GM21723 (cell line): ENCODE data around the gene ARRB1.
"Not testable (repeated sequence)": the region's sequence is repeated elsewhere in the genome, so short reads cannot be mapped to it uniquely, and the experiment has no call there.

ENCODE experiments used
- ATAC-seq: cut with Tn5 transposase; IDR thresholded peaks from one replicate; pipeline ENCODE4 v1.9.1; 2021; ENCODE audit warnings: mild to moderate bottlenecking, moderate library complexity; ENCODE audit not compliant: unreplicated experiment

Gene ARRB1

DNA sequence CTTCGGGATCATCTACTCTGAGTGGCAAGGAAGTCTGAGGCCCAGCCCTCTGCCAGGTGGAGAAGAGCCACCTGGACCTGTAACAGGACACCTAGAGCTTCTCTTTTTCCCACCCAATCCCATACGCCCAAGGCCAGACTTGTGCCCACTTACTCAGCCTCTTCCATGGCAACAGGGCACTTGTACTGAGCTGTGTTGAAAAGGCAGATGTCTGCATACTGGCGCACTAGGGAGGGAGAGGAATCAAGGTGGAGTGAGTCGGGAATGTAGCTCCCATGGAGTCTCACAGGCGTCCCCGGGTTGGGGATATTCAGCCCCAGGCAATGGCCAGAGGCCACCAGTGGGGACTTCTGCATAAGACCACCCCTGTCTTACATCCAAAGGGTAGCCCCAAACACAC lies 74.8 kb downstream of the ARRB1 start:
- no peak for ATAC-seq

DNA sequence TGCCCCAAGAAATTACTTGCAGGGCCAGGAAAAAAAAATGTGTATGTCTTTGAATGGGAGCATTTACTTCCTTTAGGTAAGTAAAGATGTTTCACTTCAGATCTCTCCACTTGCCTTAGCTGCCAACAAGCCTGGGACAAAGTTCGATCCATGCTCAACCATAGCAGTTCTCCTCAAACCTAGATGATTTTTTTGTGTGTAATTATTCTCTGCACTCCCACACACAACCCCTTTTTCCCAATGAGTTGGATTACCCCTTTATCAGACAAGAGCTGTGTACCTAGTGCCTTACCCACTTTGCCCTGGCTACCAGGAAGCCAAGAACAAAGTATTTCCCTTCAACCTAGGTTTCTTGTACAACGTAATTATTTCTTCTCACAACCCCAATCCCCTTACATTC lies 75.3 kb downstream of the ARRB1 start:
- ATAC-seq: no peak

DNA sequence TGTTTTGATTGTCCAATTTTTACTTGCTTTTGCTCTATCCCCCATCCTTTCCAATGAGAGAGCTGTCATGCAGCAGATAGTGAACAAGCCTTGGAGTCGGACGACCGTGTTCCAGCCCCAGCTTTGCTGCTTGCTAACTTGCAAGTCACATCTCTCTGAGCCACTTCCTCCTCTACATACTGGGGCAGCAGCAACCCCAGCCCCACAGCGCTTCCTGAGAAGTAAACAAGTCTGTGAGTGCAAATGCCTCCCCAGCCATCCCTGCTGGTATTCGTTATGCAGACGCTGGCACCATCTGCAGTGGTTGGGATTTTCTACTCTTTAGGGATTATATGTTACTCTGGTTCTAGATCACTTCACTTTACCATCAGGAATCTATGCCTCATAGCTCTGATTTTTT lies 75.9 kb downstream of the ARRB1 start:
- no peak for ATAC-seq

DNA sequence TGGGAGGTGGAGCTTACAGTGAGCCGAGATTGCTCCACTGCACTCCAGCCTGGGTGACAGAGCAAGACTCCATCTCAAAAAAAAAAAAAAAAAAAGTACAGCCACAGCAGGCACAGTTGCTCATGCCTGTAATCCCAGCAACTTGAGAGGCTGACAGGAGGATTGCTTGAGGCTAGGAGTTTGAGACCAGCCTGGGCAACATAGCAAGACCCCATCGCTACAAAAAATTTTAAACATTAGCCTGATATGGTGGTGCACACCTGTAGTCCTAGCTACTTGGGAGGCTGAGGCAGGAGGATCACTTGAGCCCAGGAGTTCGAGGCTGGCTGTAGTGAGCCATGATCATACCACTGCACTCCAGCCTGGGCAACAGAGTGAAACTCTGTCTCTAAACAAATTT lies 76.7 kb downstream of the ARRB1 start:
- ATAC-seq: not testable (repeated sequence)

DNA sequence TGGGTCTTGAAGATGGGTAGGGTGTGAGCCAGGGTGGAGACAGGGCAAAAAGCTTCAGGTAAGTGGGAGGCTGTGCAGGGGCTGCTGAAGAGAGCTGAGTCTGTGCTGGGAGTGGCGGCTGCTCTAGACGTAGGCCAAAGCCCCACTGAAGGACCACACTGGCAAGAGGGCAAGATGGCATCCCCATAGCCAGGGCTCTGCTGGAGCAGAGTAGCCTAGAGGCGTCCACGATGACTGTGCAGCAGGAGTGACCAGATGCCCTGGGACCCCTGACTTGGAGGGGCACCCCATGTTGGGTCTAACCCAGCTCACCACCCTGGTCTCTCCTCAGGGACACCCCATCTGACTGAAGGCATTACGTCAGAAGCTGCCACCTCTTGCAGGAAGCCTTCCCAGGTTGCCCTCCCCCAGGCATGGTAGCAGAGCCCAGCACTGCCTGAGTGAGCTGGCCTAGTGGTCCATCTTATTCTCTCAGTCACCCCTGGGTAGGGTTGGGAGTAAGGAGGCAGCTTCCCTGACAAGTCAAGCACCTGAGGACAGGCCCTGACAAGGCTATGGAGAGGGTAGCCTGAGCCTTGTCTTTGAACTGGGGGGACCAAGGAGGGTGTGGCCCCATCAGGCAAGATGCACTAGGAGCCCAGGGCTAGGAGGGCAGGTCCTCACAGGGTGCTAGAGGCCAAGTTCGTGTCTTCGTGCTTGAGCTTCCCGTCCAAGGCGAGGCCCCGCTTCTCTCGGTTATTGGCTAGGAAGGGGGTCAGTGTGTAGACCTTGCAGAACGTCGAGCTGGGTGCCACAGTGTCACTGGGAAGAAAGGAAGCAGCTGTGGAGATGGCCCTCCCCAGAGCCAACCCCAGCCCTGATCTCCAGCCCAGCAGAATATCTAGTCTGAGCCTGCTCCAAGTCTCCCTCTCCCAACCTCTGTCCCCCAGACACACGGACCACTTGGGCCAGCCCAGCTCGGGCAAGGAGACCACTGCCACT lies 77.8 kb downstream of the ARRB1 start:
- ATAC-seq: no peak

DNA sequence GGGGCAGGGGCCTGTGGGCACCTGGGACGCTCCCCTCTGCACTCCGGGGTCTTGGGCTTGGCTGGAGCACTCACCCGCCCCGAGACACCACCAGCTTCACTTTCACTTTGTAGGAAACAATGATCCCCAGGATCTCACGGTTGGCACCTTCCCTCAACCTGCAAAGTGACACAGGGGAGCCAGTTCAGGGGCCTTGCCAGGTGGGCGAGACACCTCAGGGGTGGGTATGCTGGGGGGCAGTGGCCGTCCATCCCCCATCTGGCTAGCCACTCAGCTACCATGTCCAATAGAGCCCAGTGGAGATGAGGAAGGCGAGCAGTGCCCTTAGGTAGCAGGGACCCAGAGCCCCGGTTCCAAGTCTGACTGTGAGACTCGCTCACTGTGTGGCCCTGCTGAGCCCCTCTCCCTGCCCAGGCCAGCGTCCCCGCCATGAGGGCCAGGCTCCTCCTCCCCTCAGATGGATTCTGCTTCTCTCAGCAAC lies 78.6 kb downstream of the ARRB1 start:
- ATAC-seq: no peak

DNA sequence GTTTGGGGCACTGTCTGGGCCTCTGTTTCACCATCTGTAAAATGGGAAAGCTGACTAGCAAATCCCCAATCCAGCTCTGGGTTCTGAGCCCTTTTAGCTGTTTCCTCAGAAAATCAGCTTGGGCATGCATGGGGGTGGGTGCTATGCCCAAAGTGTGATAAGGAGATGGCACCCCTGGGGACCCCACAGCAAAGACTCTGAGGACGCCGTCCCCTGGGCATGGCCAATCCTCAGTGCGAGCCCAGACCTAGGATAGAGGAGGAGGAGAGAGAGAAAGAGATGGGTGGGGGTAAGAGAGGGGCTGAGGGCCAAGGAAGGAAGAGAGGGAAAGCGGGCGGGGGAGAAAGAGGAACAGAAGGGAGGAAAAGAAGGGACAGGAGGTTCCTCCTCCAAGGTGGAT lies 79.1 kb downstream of the ARRB1 start:
- no peak for ATAC-seq

DNA sequence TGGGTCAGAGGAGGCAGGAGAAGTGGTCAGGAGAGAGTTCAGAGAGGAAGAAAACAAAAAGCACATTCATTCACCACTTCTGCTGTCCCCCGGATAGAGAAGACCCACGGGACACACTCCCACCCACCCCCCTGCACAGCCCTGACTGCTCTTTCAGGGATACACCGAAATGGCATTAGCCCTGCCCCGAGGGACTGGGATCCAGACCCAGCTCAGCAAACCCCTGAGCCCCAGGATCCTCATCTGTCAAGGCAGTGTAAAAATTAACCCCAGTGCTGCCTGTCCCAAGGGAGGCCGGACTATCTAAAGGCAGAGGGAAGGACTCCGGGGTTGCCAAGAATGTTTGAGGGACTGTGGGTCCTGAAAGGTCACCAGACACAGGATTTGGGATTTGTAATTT lies 79.7 kb downstream of the ARRB1 start:
- ATAC-seq: no peak

DNA sequence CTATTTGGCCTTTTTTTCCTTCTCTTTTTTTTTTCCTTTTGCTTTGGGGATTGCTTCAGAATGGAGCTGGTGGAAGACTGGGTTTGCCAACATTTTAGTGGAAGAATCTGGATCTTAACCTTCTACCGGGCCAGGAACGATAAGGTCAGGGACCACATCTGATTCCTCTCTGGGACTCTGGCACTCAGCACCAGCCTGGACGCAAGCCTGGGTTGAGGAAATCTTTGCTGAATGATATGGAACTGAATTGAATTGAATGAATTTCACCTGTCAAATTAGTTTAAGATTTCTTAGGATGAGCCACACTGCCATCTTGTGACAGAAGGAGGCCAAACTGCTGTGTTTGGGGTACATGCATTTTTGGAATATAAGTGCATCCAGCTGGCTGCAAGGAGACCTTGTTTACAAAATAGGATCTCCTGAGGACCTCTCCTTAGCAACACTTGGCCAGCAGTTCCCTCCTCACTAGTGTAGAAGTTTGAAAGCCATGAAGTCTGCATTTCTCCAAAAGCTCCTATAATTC lies 80.5 kb downstream of the ARRB1 start:
- no peak for ATAC-seq

DNA sequence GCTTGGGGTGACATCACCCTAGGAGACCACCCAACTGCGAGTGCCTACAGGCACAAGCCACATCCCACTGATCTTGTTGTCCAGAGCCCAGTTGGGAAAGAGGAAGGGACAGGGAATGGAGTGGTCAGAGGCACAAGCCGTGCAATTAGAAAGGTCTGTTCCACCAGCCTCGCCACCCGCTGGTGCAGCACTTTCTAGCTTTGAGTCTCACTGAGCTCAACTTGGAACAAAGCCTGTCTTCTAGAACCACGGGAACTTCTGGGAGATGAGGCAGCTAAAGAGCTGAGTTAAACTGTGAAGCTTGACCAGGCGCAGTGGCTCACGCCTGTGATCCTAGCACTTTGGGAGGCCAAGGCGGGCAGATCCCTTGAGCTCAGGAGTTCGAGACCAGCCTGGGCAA lies 81.6 kb downstream of the ARRB1 start:
- ATAC-seq: no peak

DNA sequence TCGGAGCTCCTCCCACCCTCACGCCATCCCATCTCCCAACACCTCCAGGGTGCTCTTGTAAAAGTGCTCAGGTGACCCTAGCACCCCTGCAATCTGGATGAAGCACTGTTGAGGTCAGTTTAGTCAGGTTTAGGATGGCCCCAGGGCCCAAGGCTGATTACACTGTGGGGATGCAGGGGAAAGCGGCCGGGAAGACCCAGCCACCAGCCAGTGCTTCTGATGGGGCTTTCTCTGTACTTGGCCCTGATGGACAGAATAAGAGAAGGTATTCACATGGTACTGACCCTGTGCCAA lies 82.1 kb downstream of the ARRB1 start:
- no peak for ATAC-seq

DNA sequence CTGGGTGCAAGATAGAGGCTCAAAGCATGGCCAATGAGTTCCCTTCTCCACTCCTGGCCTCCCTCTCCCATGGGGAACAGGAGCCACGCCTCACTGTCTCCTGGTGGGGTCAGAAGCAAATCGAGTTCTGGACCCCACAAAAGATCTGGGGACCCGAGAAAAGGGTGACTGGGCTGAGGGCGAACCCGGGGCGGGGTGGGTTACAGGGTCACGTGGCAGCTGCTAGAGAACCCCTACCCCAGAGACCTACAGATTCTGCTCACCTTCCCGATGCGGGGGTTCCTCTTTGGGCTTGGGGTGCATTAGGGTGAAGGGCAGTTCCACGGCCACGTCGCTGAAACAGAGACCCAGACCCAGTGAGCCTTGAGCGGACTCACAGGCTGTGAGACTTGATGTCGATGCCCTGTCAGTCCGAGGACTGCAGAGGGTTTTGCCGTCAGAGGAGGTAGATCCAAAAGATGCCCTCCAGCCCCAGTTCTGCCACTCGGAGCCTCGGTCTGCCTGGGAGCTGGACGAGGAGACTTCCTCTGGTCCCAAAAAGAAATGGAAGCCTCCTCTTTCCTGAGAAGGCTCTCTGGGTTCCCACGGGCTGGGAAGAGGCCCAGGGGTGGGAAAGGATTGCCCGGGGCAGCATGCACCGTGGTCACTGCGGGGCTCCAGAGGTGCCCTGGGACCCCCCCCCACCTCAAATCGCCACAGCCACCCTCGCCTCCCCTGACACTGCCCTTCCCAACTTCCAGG lies 82.7 kb downstream of the ARRB1 start:
- ATAC-seq: no peak

DNA sequence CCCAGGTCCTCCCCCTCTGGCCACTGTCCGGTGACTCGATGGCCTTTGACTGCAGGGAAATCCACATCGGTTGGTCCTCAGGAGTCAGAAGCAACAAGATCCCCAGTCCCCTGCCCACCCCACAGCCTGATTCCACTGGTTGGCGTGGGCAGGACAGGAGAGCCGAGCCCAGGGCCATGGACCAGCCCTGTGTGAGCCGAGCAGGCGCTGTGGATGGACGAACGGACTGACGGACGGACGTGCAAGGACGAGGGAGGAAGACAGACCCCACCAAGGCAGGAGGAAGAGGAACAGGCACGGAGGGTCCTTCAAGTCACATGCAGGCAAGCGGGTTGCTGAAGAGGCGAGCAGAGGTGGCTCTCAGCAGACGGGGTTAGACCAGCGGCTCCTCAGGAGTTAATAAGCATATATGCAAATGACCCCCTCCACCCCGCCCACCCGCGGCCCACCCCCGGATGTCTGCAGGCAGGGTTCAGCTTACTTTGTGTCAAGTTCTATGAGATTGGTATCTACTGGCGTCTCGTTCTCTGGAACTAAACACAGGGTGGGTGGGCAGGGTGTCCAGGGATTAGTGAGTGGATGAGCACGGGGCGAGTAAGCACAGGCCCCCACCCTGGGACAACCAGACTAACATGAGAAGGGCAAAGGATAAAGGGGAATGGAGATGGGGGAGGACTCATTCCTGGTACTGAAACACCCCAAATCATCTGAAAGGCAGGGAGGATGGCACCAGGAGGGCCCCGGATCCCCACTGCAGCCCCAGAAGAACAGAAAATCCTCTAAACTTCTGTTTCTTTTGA lies 84.1 kb downstream of the ARRB1 start:
- no peak for ATAC-seq

DNA sequence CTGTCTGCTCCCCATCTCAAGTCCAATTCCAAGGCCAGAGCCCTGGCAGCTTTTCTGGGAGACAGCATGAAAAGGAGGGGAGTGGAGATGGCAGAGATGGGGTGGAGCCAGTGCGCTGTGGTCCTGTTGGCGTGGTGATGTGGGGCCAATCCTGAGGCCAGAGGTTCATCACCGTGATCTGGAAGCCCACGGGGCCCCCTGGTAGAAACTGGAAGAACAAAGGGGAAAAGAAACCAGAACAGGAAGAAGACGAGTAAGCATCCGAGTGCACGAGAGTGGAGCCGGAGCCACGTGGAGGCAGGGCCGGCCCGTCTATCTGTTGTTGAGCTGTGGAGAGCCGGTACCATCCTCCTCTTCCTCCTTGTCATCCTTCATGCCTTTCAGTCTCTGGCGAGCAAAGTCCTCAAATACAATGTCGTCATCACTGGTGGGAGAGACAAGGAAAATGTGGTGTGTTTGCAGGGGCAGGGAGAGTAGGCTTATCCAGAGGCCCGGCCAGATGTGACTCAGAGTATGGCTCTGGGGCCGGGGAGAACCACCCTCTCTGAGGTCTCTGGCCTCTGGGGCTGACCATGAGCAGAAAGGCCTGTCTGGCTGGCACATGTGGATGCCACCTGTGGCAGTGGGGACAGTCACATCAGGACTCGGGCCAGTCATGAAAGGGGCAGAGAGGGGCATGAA lies 85.5 kb downstream of the ARRB1 start:
- no peak for ATAC-seq

DNA sequence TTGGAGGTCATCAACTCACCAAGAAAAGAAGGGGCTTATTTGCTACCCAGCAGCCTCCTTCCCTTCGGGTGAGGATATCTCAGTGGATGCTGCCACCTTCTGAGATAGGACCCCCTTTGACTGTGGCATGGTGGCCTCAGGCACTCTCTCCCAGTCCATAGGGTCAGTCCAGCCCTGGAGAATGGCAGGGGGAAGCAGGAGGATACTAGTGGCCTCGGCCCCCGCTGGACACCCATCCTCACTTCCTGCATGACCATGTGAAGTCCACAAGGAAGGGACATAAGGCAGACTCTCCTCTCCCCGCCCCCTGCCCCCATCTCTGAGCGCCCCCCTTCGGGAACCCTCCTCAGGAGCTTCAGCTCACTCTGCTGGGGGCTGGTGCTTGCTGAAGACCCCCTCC lies 86.5 kb downstream of the ARRB1 start:
- ATAC-seq: no peak

DNA sequence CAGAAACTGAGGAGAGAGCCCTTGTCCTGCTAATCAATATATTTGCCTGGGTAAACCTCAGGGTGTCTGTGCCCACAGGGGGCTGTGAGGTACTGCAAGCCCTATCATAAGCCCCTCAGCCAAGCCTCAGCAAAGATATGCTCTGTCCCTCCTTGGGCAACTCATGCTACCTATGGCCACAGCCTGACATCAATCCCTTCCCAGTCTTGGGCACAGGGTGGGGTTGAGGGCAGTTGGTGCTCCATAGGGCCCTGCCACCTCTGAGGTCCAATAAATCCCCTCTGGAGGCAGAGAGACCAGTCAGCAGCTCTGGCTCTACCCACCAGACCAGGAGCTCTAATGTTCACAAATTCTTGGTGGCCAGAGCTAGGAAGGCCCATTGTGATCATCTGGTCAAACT lies 87.1 kb downstream of the ARRB1 start:
- no peak for ATAC-seq

DNA sequence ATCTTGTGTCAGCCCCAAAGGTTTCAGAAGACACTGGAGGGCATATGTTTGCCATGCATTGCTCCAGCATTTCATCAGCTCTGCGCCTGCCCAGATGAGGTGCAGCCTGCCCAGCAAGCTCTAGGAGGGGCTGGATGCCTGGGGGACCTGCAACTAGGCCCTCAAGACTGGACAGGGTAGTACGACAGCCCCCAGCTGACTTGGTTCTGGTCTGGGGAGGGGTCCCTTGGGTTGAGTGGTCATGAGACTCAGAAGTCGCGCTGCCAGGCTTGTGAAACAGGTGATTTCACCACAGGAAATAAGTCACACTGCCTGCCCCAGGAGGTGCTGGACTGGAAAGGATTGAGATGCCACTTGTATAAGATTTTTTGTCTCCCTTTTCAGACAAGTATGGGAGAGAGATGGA lies 87.5 kb downstream of the ARRB1 start:
- no peak for ATAC-seq

DNA sequence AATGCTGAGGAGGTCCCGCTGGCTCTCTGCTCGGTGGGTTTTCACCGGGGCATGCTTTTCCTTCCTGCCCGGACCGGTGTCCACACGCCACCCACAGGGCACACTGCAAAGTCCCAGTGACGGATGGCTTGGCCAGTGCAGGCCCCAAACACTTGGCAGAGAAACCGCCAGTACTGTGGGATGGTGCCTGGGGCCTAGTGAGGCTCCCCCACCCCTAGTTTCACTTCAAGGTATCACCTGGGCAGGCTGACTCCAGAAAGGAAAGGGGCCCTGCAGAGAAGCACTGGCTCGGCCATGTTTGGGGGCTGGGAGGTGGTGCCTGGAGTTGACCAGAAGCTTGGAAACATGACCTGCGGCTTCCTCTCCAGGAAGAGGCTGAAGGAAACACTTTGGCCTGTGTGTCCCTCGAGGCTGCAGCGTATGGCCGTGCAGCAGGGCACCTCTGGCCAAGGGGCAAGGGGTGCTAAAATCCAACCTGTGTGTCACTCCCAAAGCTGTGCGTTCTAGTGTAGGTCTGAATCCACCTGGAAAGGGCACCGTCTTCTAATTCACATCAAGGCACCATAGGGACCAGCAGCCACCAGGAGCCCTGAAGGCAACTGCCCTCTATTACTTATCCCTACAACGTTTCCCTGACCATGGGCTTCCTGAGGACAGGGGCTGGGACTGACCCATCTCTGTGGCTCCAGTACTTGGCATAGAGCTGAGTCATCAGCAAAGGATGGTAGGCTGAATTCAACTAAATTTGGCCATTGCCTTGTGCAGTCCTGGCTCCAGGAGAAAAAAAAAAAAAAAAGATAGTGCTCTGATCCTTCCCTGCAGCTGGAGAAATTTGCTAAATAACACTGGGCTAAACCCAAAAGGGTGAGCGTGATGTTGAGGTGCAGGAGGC lies 88.3 kb downstream of the ARRB1 start:
- no peak for ATAC-seq

DNA sequence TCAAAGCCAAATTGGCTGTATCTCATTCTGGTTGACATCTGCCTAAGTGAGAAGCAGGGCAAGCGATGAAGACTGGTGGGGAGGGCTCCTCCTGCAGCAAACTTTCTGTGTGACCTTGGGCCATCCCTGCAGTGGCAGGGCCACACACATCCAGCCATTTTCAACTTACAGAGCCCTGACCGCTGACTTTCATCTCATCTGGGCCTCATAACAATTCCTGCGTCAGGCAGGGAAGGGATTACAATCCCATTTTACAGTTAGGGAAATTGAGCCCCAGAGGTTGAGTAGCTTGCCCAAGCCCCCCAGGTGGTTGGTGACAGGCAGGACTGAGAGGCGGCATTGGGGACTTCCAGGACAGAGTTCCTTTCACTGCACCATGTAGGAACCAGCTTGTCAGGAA lies 89.0 kb downstream of the ARRB1 start:
- ATAC-seq: no peak
